CD4-positive, alpha-beta T cell treated with Interleukin-6 for 4 hours (primary cell): Measurements from ENCODE around the gene RITA1.
A peak's percentile ranks its signal among the peaks of the same experiment; 100 is the strongest.
"Not testable (repeated sequence)": the region's sequence is repeated elsewhere in the genome, so short reads cannot be mapped to it uniquely, and the experiment has no call there.

Experiments used
- DNase-seq: peaks from one replicate; pipeline ENCODE4 v3.0.0-alpha.2; 2020; ENCODE audit warnings: mixed read lengths

RITA1 gene

GRCh38 chr12:113204804-113205203, 19.3 kb downstream of the RITA1 start:
- no peak for DNase-seq

DNA sequence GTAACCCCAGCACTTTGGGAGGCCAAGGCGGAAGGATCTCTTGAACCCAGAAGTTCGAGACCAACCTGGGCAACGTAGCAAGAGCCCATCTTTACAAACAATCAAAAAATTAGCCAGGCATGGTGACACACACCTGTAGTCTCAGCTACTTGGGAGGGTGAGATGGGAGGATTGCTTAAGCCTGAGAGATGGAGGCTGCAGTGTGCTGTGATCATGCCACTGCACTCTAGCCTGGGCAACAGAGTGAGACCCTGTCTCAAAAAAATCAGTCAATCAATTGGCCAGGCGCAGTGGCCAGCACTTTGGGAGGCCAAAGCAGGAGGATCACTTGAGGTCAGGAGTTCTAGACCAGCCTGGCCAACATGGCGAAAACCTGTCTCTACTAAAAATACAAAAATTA, 21.3 kb downstream of the RITA1 start:
- DNase-seq: not testable (repeated sequence)

DNA sequence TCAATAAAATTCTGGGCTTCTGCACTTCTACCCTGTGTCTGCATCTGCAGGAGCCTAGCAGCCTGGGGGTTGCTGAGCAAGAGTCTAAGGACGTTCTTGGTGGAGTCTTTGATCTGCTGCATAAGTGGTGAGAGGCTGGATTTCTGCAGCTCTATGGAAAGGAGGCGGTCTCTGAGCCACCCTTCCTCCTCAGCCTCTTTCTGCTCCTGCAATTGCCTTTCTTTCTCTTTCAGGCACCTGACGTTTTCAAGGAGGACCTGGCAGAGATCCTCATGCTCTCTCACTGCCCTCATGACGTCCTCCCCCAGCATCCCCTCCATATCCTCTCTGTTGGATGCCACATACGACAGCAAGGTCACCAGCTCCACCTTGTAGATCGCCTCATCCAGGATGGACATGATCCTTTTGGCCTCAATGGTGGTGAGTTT, 22.1 kb downstream of the RITA1 start:
- DNase-seq: peak; percentile 29

DNA sequence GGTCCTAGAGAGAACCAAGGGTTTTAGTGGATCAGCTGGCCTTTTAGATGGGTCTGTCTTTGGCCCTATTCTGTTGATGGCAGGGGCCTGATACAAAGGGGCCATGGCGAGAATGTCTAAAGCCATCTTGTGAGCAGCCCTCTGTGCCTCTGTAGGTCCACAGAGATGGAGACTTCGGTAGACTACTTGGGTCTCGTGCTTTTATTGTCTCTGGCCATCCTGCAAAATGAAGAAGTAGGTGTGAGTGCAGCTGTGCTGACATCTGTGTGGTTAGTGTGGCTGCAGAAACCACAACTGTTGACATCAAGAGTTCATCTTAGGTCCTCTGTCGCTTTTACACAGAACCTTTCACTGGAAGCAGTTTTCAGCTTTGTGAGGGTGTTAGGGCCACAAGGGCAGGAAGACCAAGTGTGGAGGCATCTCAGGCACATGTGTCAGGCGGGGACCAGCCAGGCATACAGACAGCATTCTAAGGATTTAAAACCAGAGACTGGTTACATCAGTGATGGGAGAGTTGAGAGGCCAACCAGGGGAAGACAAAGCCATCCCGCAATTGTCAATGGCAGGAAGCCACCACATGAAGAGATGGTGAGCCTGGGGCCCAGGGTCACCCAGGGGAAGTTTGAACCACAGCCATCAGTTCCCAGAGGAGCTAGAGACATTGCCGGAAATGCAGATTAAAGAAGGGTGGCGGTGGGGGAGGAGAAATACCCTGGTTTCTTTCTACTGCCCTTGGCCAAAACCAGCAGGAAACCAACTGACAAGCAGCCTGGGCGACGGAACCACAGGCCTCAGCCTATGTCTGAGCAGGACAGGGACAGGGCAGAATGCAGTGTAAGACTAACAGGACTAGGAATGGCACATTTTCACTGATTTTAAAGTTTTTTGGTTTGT, 22.8 kb downstream of the RITA1 start:
- peak; percentile 49 for DNase-seq

- no peak for DNase-seq
These were observed 25.6 kb downstream of the RITA1 start for GRCh38 chr12:113211160-113211559.

GRCh38 chr12:113214895-113215400, 29.4 kb downstream of the RITA1 start:
- no peak for DNase-seq

DNA sequence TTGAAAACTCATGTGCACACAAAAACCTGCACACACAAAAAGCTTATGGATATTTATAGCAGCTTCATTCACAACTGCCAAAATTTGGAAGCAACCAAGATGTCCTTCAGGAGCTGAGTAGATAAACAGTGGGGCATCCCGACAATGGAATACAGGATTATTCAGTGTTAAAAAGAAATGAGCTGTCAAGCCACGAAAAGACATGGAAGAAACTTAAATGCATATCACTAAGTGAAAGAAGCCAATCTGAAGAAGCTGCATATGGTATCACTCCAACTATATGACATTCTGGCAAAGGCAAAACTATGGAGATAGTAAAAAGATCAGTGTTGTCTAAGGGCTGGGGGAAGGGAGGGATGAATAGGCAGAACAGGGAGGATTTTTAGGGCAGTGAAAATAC, 30.5 kb downstream of the RITA1 start:
- DNase-seq: no peak

- no peak for DNase-seq
These were observed 35.2 kb downstream of the RITA1 start for GRCh38 chr12:113220593-113221180.

- peak; percentile 99 for DNase-seq
These were observed 35.9 kb downstream of the RITA1 start, which contains the start of gene TPCN1 for GRCh38 chr12:113221181-113221996. Gene TPCN1, plus strand, starts transcription at chr12:113221464. Its CDS starts 5,389 bp downstream, at chr12:113226853.

GRCh38 chr12:113221997-113222729, 36.6 kb downstream of the RITA1 start:
- DNase-seq: no peak

DNA sequence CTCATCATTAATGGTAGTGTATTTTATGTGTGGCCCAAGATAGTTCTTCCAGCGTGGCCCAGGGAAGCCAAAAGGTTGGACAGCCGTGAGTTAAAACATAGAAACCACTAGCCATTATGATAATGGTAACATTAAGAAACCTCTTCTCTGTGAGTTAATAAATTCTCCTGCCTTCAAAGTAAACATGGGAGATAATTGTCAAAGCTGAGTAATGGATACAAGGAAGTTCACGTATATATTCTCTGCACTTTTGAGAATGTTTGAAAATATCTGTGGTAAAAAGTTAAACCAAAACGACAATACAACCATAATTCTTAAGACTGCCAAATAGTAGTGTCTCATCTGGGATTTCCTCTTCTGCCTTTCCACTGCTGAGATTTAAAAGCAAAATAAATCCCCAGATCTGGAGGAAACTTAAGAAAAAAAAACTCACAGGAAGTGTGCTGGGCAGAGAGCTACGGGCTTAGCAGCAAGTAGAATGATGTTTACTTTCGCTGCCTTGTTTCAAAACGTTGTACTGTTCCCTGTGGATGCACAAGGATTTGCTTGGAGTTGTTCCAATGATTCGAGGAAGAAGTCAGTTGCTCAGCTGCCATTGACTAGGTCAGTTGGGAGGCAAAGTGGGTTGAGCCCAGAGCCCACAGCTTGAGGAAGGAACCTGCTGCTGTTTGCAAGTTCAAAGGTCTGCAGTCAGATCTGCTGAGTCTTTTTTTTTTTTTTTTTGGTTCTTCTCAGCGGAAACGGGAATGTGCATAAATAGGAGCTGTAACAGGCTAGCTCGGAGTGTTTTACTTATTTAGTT, 37.4 kb downstream of the RITA1 start:
- DNase-seq: peak; percentile 34

DNA sequence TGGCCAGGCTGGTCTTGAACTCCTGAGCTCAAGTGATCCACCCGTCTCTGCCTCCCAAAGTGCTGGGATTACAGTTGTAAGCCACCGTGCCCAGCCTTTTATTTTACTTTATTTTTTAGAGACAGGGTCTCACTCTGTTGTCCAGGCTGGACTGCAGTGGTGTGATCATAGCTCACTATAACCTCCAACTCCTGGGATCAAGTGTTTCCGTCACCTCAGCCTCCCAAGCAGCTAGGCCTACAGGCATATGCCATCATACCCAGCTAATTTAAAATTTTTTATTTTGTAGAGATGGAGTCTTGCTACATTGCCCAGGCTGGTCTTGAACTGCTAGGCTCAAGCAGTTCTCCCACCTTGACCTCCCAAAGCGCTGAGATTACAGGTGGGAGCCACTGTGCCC, 39.4 kb downstream of the RITA1 start:
- DNase-seq: no peak

DNA sequence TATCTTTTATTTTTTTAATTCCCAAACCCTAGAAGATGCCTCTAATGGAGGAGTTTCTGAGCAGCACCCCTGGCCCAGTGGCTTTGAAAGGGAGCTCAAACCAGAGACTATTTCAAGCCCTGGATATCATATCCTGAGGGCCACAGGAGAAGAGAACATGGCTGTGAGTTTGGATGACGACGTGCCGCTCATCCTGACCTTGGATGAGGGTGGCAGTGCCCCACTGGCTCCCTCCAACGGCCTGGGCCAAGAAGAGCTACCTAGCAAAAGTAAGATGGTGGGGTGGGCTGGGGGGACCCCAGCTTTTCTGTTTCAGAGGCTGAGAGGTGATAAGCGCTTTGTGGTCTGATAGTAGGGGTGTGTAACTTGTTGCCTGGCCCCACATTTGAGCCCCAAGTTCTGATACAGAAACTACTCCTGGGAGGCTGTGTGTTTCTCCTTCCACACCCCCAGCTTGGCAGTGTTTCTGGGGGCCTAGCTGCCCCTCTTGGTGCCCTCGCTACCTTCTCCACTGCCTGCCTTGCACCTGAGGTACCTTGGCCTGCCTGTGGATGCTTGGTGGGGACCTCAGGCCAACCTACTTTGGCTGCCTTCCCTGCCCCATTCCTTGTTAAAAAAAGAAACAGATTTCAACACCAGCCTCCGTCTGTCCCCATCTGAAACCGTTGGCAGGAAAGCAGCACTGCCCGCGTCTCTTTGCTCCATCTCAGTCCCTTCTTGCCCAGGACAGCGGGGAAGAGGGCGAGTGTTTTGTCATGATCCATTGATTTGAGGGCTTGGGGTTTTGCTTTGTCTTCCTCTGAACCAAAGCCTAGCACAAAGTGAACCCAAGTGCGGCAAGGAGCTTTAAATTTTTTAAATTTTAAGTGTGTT, 41.4 kb downstream of the RITA1 start:
- DNase-seq: no peak

- no peak for DNase-seq
These were observed 42.3 kb downstream of the RITA1 start for GRCh38 chr12:113227686-113228391.

DNA sequence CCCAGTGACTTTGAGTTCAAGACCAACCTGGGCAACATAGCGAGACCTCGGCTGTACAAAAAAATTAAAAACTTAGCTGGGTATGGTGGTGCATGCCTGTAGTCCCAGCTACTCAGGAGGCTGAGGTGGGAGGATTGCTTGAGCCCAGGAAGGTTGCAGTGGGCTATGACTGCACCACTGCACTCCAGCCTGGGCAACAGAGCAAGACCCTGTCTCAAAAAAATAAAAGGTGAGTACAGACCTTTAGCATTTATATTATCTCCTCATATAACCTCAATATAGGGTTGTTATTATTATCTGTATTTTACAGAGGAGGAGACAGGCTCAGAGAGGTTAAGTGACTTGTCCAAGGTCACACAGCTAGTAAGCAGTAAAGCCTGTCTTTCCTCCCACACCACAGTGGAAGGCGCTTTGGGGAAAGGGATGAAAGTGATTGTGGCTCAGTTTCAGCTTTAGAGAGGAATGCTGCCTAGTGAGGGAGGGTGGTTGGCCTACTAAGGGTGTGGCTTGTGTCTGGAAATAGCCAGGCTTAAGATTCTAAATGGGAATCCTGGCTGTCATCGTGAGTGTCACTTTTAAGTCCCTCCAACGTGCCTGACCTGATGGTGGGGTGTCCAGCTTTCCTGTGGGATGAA, 43.0 kb downstream of the RITA1 start:
- no peak for DNase-seq

DNA sequence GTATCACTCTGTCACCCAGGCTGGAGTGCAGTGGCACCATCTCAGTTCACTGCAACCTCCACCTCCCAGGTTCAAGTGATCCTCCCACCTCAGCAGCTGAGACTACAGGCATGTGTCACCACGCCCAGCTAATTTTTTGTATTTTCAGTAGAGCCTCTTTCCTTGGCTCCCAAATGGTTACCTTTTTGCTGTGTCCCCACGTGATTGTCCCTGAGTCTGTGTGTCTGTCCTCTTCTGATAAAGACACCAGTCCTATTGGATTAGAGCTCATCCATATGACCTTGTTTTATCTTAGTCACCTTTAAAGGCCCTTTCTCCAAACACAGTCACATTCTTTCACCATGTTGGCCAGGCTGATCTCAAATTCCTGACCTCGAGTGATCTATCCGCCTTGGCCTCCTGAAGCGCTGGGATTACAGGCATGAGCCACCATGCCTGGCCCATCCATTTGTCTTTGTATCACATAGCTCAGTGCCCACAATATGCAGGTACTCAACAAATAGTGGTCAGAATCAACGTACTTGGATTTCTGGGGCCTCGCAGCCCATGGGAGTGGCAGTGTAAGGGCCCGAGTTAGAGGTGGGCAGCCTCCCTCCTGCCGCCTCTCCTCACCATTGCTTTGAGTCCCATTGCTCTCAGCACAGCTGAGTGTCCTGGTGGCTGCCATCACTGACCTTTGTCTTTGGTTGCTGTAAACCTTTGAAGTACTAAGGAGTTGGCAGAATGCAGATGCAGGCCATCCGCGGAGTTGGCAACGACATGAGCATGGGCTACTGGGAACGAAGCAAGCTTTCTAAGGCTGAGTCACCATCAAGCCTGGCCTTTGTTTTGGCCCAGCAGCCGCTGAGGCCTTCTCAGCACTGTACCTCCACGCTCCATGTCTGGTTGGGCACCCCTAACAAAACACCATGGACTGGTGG, 45.1 kb downstream of the RITA1 start:
- no peak for DNase-seq

- no peak for DNase-seq
These were observed 45.9 kb downstream of the RITA1 start for GRCh38 chr12:113231235-113232088.
